HepG2 (cell line): ENCODE results near the gene SSC5D.

ENCODE experiments used
- FOXO1 ChIP-seq: sonication (generic); formaldehyde crosslinking; IDR thresholded peaks from 2 replicates; pipeline ENCODE4 v1.4.0; 2020; ENCODE audit warnings: missing genetic modification reagents
- MXI1 ChIP-seq: IDR thresholded peaks from 3 replicates; pipeline ENCODE4 v1.6.1; 2012; ENCODE audit warnings: low read depth, low read length, inconsistent platforms, borderline replicate concordance
- ZBTB7A ChIP-seq: sonication (generic); formaldehyde crosslinking; IDR thresholded peaks from 2 replicates; pipeline ENCODE4 v1.8.0; 2022; ENCODE audit warnings: mild to moderate bottlenecking, missing genetic modification reagents
- ZNF24 ChIP-seq: fragments of 450-650 bp; IDR thresholded peaks from 2 replicates; pipeline ENCODE4 v1.6.1; 2017; ENCODE audit warnings: antibody characterized with exemption, mild to moderate bottlenecking

DNA sequence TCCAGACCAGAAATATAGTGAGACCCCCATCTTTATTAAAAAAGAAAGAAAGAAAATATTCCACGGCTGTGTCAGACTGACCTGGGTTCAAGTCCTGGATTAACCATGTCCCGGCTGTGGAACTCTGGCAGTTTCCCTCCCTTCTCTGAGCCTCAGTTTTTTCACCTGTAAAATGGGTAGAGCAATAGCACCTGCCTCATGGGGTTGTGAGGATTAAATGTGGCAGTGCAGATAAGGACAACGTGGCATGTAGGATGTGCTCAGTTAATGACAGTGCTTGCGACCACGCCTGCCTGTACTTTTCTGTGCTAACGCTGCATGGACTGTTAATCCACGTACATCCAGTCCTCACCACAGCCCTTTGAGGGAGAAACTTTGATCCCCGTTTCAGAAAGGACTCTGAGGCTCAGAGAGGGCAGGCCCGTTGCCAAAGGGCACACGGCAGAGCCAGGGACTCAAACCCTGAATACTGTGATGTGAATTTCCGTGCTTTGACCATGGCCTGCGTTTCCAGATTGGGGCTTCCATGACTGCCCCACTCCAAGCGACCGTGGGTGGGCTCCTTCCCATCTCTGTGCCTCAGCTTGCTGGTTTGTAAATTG lies 32.6 kb downstream of the SSC5D start:
- TF ChIP-seq ZNF24 (no peak), FOXO1 (CRISPR knock-in tag) (no peak), ZBTB7A (CRISPR knock-in tag) (no peak), MXI1 (no peak)
